Hepatocyte (in vitro differentiated cells): Measurements from ENCODE around the gene MNT. TPM values are rescaled to one million over a fixed set of nuclear protein-coding genes. Genes with fewer than 3 reads are reported as not detected.

Experiments
- DNase-seq: peaks from one replicate; pipeline ENCODE4 v3.0.0-alpha.2; 2016; ENCODE audit warnings: low spot score
- H2AFZ ChIP-seq: fragments of 200-600 bp; sonication (generic); 2 replicates; pipeline ENCODE4 v1.6.0; 2016; ENCODE audit warnings: antibody characterized with exemption, mild to moderate bottlenecking
- H3K27ac ChIP-seq: fragments of 200-600 bp; sonication (generic); 2 replicates; pipeline ENCODE4 v1.5.1; 2016; ENCODE audit warnings: mild to moderate bottlenecking
- H3K27me3 ChIP-seq: fragments of 200-600 bp; sonication (generic); 2 replicates; pipeline ENCODE4 v1.6.1; 2016
- H3K36me3 ChIP-seq: fragments of 200-600 bp; sonication (generic); replicated peaks from 2 replicates; pipeline ENCODE4 v1.5.1; 2016; ENCODE audit warnings: low read depth; ENCODE audit not compliant: insufficient read depth
- H3K4me1 ChIP-seq: fragments of 200-600 bp; sonication (generic); 2 replicates; pipeline ENCODE4 v1.5.1; 2016; ENCODE audit warnings: mild to moderate bottlenecking, moderate library complexity; ENCODE audit not compliant: insufficient read depth
- H3K4me2 ChIP-seq: fragments of 200-600 bp; sonication (generic); 2 replicates; pipeline ENCODE4 v1.6.0; 2016
- H3K4me3 ChIP-seq: fragments of 200-600 bp; sonication (generic); 2 replicates; pipeline ENCODE4 v1.5.1; 2016; ENCODE audit warnings: mild to moderate bottlenecking
- H3K79me2 ChIP-seq: fragments of 200-600 bp; sonication (generic); 2 replicates; pipeline ENCODE4 v1.6.0; 2017; ENCODE audit warnings: mild to moderate bottlenecking
- H3K9me2 ChIP-seq: fragments of 200-600 bp; sonication (generic); replicated peaks from 2 replicates; pipeline ENCODE4 v1.6.0; 2017; ENCODE audit warnings: mild to moderate bottlenecking; ENCODE audit not compliant: insufficient read depth
- H3K9me3 ChIP-seq: fragments of 200-600 bp; sonication (generic); 2 replicates; pipeline ENCODE4 v1.5.1; 2016; ENCODE audit warnings: low read depth, mild to moderate bottlenecking
- H4K20me1 ChIP-seq: fragments of 200-600 bp; sonication (generic); 2 replicates; pipeline ENCODE4 v1.6.0; 2016; ENCODE audit warnings: mild to moderate bottlenecking; ENCODE audit not compliant: insufficient read depth, poor library complexity, severe bottlenecking
- EZH2 ChIP-seq: fragments of 200-600 bp; sonication (generic); IDR thresholded peaks from 2 replicates; pipeline ENCODE4 v1.6.1; 2016; ENCODE audit warnings: antibody characterized with exemption, mild to moderate bottlenecking, borderline replicate concordance
- EZH2phosphoT487 ChIP-seq: fragments of 200-600 bp; sonication (generic); IDR thresholded peaks from one replicate; pipeline ENCODE4 v1.6.1; 2018; ENCODE audit warnings: antibody characterized with exemption, mild to moderate bottlenecking, low read depth, moderate library complexity; ENCODE audit not compliant: unreplicated experiment, severe bottlenecking
- WGBS: methylation state at CpG from one replicate; pipeline ENCODE4 v1.1.6; 2016; ENCODE audit warnings: low lambda C conversion rate; ENCODE audit errors: missing lambda C conversion rate; 5-methylcytosine and 5-hydroxymethylcytosine counted together
- polyA plus RNA-seq: library from polyadenylated mRNA; unstranded; fragments of >200 nt; fragmentation: Nextera tagmentation; extraction: Ambion mirVana; gene quantifications from 2 replicates; pipeline ENCODE4 v1.2.1, GENCODE V29; 2016
- total RNA-seq: library from RNA; depleted of rRNA; stranded (reverse); fragments of >200 nt; gene quantifications from 2 replicates; pipeline ENCODE4 v1.2.3, GENCODE V29; 2014
- TF ChIP-seq, protein P1 (sequence below): fragments of 200-600 bp; sonication (generic); IDR thresholded peaks from 2 replicates; pipeline ENCODE4 v1.5.1; 2016; ENCODE audit warnings: antibody characterized with exemption, mild to moderate bottlenecking; ENCODE audit not compliant: poor library complexity

MNT gene
- total and polyA plus RNA-seq, 2 experiments from 2014 or later, result 9.9 to 11.2 TPM

DNA sequence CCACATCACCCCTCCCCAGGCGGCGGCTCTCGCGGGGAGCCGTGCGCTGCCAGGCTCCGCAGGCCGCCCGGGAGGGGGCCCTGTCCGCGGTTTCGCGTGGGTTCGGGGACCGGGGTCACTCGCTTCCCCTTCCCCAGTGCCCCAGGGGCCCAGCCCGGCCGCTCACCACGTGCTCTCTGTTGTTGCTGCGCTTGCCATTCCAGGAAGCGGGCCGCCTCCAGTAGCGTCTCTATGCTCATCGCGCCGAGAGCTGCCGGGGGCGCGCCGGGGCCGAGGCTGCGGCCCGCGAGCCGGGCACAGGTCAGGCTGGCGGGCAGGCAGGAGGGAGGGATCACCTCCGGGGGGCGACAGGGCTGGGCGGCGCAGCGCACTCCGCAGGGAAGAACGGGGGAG is 390 bp downstream of the MNT start:
- Histone ChIP-seq H3K9me2 (no peaks in the 10 kb centered on the region), H4K20me1 (peaks cover 9% of the 10 kb centered on the region), H3K4me1 (peaks cover 38% of the 10 kb centered on the region), H3K36me3 (no peaks in the 10 kb centered on the region), H2AFZ (no peak overlapping the region), H3K79me2 (peaks cover 34% of the 10 kb centered on the region), H3K4me3 (peak overlapping the region; percentile 97), H3K4me2 (peak overlapping the region; percentile 95), H3K27me3 (no peaks in the 10 kb centered on the region), H3K27ac (peak overlapping the region; percentile 99), H3K9me3 (no peaks in the 10 kb centered on the region)
- DNase-seq, result peak; percentile 79
- 0% methylated on average over 33 of the region's 43 CpGs for WGBS
- no peak for TF ChIP-seq EZH2
- TF ChIP-seq, protein P1, sequence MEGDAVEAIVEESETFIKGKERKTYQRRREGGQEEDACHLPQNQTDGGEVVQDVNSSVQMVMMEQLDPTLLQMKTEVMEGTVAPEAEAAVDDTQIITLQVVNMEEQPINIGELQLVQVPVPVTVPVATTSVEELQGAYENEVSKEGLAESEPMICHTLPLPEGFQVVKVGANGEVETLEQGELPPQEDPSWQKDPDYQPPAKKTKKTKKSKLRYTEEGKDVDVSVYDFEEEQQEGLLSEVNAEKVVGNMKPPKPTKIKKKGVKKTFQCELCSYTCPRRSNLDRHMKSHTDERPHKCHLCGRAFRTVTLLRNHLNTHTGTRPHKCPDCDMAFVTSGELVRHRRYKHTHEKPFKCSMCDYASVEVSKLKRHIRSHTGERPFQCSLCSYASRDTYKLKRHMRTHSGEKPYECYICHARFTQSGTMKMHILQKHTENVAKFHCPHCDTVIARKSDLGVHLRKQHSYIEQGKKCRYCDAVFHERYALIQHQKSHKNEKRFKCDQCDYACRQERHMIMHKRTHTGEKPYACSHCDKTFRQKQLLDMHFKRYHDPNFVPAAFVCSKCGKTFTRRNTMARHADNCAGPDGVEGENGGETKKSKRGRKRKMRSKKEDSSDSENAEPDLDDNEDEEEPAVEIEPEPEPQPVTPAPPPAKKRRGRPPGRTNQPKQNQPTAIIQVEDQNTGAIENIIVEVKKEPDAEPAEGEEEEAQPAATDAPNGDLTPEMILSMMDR, result no peak
- no peak for TF ChIP-seq EZH2phosphoT487

DNA sequence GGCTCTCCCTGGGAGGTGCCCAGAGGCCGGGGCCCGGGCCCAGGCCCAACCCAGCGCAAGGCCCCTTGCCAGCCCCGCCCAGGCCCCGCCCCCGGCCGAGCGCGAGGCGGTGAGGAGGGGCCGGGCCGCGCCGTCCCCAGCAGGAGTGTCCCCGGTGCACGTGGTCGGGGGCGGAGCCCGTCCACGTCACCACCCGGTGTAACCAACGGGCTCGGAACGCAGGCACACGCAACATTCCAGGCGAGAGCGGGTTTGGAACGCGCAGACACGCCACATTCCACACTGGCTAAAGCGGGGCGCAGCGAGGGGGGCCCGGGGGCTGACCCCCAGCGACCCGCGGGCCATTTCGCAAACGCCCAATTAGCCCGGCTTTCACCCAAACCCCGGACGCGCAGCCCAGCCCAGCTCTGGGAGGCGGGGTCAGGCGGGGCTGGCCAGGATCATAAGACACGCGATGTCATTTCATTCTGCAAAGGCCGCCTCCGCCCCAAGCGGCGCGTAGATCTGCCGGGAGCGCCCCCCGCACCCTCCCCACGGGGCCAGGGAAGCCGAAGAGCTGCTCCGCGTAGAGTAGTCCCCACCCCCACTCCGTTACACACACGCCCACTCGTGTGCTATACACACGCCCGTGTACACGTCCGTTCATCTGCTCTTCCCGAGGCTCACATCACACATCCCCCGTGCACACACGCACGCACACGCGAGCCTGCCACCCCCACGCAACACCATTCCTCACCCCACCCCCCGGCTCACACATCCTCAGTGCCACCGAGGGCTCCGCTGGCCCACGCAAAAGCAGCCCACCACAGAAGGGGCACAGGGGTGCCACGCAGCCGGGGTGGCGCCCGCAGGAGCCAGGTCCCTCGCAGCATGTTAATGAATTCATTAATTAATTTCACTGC is 1.0 kb downstream of the MNT start:
- peaks cover 45% of the 10 kb centered on the region for H3K4me1 ChIP-seq
- H3K27me3 ChIP-seq, result no peaks in the 10 kb centered on the region
- H2AFZ ChIP-seq, result no peak overlapping the region
- H3K27ac ChIP-seq, result peak overlapping the region; percentile 99
- H3K79me2 ChIP-seq, result peaks cover 40% of the 10 kb centered on the region
- H3K9me3 ChIP-seq, result no peaks in the 10 kb centered on the region
- H3K9me2 ChIP-seq, result no peaks in the 10 kb centered on the region
- H4K20me1 ChIP-seq, result peaks cover 11% of the 10 kb centered on the region
- peak; percentile 99 for DNase-seq
- H3K4me3 ChIP-seq, result peak overlapping the region; percentile 97
- TF ChIP-seq, protein P1, result no peak
- TF ChIP-seq EZH2phosphoT487 (no peak), EZH2 (no peak)
- H3K36me3 ChIP-seq, result no peaks in the 10 kb centered on the region
- WGBS, result under 1% methylated on average over 44 of the region's 82 CpGs
- H3K4me2 ChIP-seq, result peak overlapping the region; percentile 95

DNA sequence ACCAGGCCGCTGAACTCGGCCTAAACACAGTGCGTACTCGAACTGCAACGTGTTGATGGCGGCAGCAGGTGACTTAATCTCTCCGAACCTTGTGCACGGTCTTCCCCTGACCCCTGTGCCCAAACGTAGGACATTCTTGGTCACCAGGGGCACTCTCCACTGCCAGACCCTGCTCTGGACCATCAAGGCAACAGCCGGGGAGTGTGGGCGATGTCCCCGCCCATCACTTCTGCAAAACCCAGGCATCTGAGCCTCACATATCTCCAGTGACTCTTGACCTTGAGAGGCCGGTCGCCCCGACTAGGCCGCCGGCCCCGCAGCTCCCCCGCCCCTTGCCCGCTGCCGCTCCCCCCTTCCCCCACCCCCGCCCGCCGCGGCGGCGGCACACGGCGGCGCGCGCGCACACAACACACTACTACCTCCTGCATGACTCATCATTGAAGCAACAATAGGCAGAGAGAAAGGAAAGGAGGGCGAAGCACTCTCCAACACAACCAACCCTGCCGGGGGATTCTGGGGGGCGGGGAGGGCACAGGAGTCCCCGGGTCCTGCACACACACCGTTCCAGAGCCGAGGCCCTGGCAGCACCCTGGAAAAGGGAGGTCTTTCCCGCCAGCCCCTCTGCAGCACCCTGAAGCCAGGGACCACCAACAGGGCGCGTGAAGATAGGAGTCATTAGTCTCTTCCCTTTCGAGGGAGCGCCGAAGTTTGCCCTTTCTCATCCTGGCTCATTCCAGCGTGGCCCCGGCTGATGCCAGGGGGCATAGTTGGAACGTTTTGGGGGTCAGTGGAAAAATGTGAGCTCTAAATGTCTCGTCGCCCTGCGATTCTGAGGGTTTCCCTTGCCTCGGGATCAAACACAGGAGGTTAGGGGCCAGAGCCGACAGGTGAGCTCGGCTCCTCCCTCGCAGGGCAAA is 1.9 kb downstream of the MNT start:
- Histone ChIP-seq H3K4me3 (peak overlapping the region; percentile 70), H3K27ac (peak overlapping the region; percentile 99), H3K27me3 (no peaks in the 10 kb centered on the region), H2AFZ (no peak overlapping the region), H3K9me2 (no peaks in the 10 kb centered on the region), H4K20me1 (peaks cover 14% of the 10 kb centered on the region), H3K36me3 (no peaks in the 10 kb centered on the region), H3K79me2 (peaks cover 49% of the 10 kb centered on the region), H3K9me3 (no peaks in the 10 kb centered on the region), H3K4me1 (peaks cover 54% of the 10 kb centered on the region), H3K4me2 (peak overlapping the region; percentile 95)
- peak; percentile 94 for DNase-seq
- 10% methylated on average over 47 of the region's 55 CpGs for WGBS
- no peak for TF ChIP-seq EZH2phosphoT487
